Esophagus muscularis mucosa (tissue), 3 donors: Measurements from ENCODE around the gene INTS15.

Experiments
- EP300 ChIP-seq: sonication (generic); formaldehyde crosslinking; IDR thresholded peaks from one replicate; pipeline ENCODE4 v1.6.1; 2017; ENCODE audit warnings: antibody characterized with exemption
- POLR2A ChIP-seq: fragments of 450-650 bp; IDR thresholded peaks from one replicate; pipeline ENCODE4 v1.6.1; 2017; ENCODE audit warnings: antibody characterized with exemption, moderate library complexity, mild to moderate bottlenecking, low read depth
- POLR2AphosphoS5 ChIP-seq, 2 donors: sonication (generic); formaldehyde crosslinking; IDR thresholded peaks; one replicate each; pipeline ENCODE4 v1.6.1; 2017; ENCODE audit warnings: antibody characterized with exemption in 2 of 2

DNA sequence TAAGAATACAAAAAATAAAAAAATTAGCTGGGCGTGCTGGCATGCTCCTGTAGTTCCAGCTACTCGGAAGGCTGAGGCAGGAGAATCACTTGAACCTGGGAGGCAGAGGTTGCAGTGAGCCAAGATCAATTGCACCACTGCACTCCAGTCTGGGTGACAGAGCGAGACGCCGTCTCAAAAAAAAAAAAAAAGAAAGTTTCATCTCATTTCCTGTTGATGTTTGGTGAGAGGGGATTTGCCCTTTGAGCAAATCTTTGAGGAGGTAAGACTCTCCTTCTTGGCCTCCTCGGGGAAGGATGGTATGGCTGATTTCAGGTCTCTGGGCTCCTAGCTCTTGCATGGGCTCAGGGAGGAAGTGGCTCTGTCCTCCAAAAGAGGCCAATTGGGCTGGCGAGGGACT lies 35.0 kb upstream of the INTS15 start:
- TF ChIP-seq POLR2AphosphoS5 (IDR thresholded peaks at IDR 0.05) (no peak), EP300 (no peak), POLR2A (no peak)
